WTC11 (cell line): Measurements from ENCODE around the gene SLC6A1. TPM values are rescaled to one million over a fixed set of nuclear protein-coding genes. Genes with fewer than 3 reads are reported as not detected.

ENCODE experiments used
- ATAC-seq: fragments of 200-7000 bp; cut with Tn5 transposase; 2 replicates; pipeline ENCODE4 v1.10.0; 2021; ENCODE audit warnings: mild to moderate bottlenecking, moderate library complexity
- CTCF ChIA-PET: fragments of 300-600 bp; sonication (Branson Sonifier 250); formaldehyde crosslinking; loops from one replicate; lab custom pipeline; 2021; ENCODE audit warnings: antibody characterized with exemption; lab: Charles Lee
- POLR2A ChIA-PET: fragments of 350-600 bp; sonication (Branson Sonifier 250); formaldehyde crosslinking; loops from one replicate; lab custom pipeline; 2021; ENCODE audit warnings: antibody characterized with exemption; lab: Charles Lee
- DNase-seq: peaks from one replicate; pipeline ENCODE4 v3.0.0; 2021; ENCODE audit warnings: low spot score
- H3K27ac Mint-ChIP-seq: 2 replicates; pipeline ENCODE4 v1.8.0; 2021; ENCODE audit warnings: mixed read lengths
- H3K27me3 Mint-ChIP-seq: 2 replicates; pipeline ENCODE4 v1.8.0; 2021; ENCODE audit warnings: low read depth, mild to moderate bottlenecking, moderate library complexity, mixed read lengths
- H3K36me3 Mint-ChIP-seq: 2 replicates; pipeline ENCODE4 v1.8.0; 2021; ENCODE audit warnings: mixed read lengths
- H3K4me1 Mint-ChIP-seq: 2 replicates; pipeline ENCODE4 v1.8.0; 2022; ENCODE audit warnings: mixed read lengths
- H3K4me3 Mint-ChIP-seq: 2 replicates; pipeline ENCODE4 v1.8.0; 2021; ENCODE audit warnings: mild to moderate bottlenecking, moderate library complexity, mixed read lengths
- H3K9me3 Mint-ChIP-seq: 2 replicates; pipeline ENCODE4 v1.8.0; 2021; ENCODE audit warnings: mixed read lengths
- CDX4 ChIP-seq: fragments of 250-450 bp; sonication (Bioruptor Pico); IDR thresholded peaks from 2 replicates; pipeline ENCODE4 v1.9.0; 2021; ENCODE audit warnings: moderate library complexity, mild to moderate bottlenecking, inconsistent platforms, borderline replicate concordance
- CREB1 ChIP-seq: sonication (generic); formaldehyde crosslinking; IDR thresholded peaks from 2 replicates; pipeline ENCODE4 v1.8.0; 2023; ENCODE audit warnings: mild to moderate bottlenecking, missing genetic modification reagents
- CTCF ChIP-seq: fragments of 200-600 bp; IDR thresholded peaks from 2 replicates; pipeline ENCODE4 v1.8.0; 2022; ENCODE audit warnings: antibody characterized with exemption
- EMX1 ChIP-seq: fragments of 250-450 bp; sonication (Bioruptor Pico); IDR thresholded peaks from 2 replicates; pipeline ENCODE4 v1.8.0; 2021; ENCODE audit warnings: mild to moderate bottlenecking
- FOXP1 ChIP-seq: sonication (generic); formaldehyde crosslinking; IDR thresholded peaks from 2 replicates; pipeline ENCODE4 v1.8.0; 2022; ENCODE audit warnings: missing genetic modification reagents, mild to moderate bottlenecking, moderate library complexity, borderline replicate concordance
- GTF2I ChIP-seq: fragments of 250-450 bp; sonication (Bioruptor Pico); conservative IDR thresholded peaks from 2 replicates; pipeline ENCODE4 v1.4.0; 2021; ENCODE audit warnings: mild to moderate bottlenecking
- JAZF1 ChIP-seq: fragments of 250-450 bp; sonication (Bioruptor Pico); IDR thresholded peaks from 2 replicates; pipeline ENCODE4 v1.9.0; 2021; ENCODE audit warnings: moderate library complexity, mild to moderate bottlenecking, inconsistent platforms
- JUN ChIP-seq: sonication (generic); formaldehyde crosslinking; IDR thresholded peaks from 2 replicates; pipeline ENCODE4 v1.8.0; 2023; ENCODE audit warnings: mild to moderate bottlenecking, missing genetic modification reagents
- NFATC4 ChIP-seq: fragments of 250-450 bp; sonication (Bioruptor Pico); IDR thresholded peaks from 2 replicates; pipeline ENCODE4 v1.9.0; 2021; ENCODE audit warnings: mild to moderate bottlenecking
- NR1H2 ChIP-seq: sonication (generic); formaldehyde crosslinking; IDR thresholded peaks from 2 replicates; pipeline ENCODE4 v1.9.0; 2021; ENCODE audit warnings: mild to moderate bottlenecking, moderate library complexity, missing genetic modification reagents
- OVOL2 ChIP-seq: fragments of 250-450 bp; sonication (Bioruptor Pico); IDR thresholded peaks from 2 replicates; pipeline ENCODE4 v1.9.0; 2021; ENCODE audit warnings: mild to moderate bottlenecking, borderline replicate concordance
- SMAD4 ChIP-seq: sonication (generic); formaldehyde crosslinking; IDR thresholded peaks from 2 replicates; pipeline ENCODE4 v1.8.0; 2022; ENCODE audit warnings: mild to moderate bottlenecking, missing genetic modification reagents
- SP1 ChIP-seq: sonication (generic); formaldehyde crosslinking; conservative IDR thresholded peaks from 2 replicates; pipeline ENCODE4 v1.8.1; 2022; ENCODE audit warnings: missing genetic modification reagents
- USF1 ChIP-seq: sonication (generic); formaldehyde crosslinking; IDR thresholded peaks from 2 replicates; pipeline ENCODE4 v1.8.0; 2022; ENCODE audit warnings: mild to moderate bottlenecking, missing genetic modification reagents
- USF2 ChIP-seq: sonication (generic); formaldehyde crosslinking; IDR thresholded peaks from 2 replicates; pipeline ENCODE4 v1.8.1; 2023; ENCODE audit warnings: mild to moderate bottlenecking, missing genetic modification reagents, moderate library complexity
- ZBTB43 ChIP-seq: sonication (generic); formaldehyde crosslinking; IDR thresholded peaks from 2 replicates; pipeline ENCODE4 v1.8.1; 2023; ENCODE audit warnings: mild to moderate bottlenecking, missing genetic modification reagents
- ZNF138 ChIP-seq: sonication (generic); formaldehyde crosslinking; conservative IDR thresholded peaks from 2 replicates; pipeline ENCODE4 v1.8.1; 2022; ENCODE audit warnings: mild to moderate bottlenecking, moderate library complexity, missing genetic modification reagents
- ZNF281 ChIP-seq: sonication (generic); formaldehyde crosslinking; IDR thresholded peaks from 2 replicates; pipeline ENCODE4 v1.8.0; 2023; ENCODE audit warnings: mild to moderate bottlenecking, missing genetic modification reagents
- ZNF317 ChIP-seq: sonication (generic); formaldehyde crosslinking; IDR thresholded peaks from 2 replicates; pipeline ENCODE4 v1.8.1; 2023; ENCODE audit warnings: low read depth, mild to moderate bottlenecking, moderate library complexity, missing genetic modification reagents, borderline replicate concordance
- ZNF416 ChIP-seq: fragments of 250-450 bp; sonication (Bioruptor Pico); IDR thresholded peaks from 2 replicates; pipeline ENCODE4 v1.9.0; 2021; ENCODE audit warnings: mild to moderate bottlenecking, inconsistent platforms
- ZNF512 ChIP-seq: sonication (generic); formaldehyde crosslinking; IDR thresholded peaks from 2 replicates; pipeline ENCODE4 v1.8.1; 2022; ENCODE audit warnings: missing genetic modification reagents, borderline replicate concordance
- ZNF532 ChIP-seq: fragments of 250-450 bp; sonication (Bioruptor Pico); IDR thresholded peaks from 2 replicates; pipeline ENCODE4 v1.9.0; 2021; ENCODE audit warnings: mild to moderate bottlenecking, borderline replicate concordance
- total RNA-seq: library from RNA; stranded (reverse); gene quantifications from 3 replicates; pipeline ENCODE4 v1.2.3, GENCODE V29; 2021

SLC6A1 gene
- total RNA-seq, 1 experiment from 2014 or later: 0.72 TPM

GRCh38 chr3:11006986-11007933, 14.7 kb downstream of the SLC6A1 start:
- no peaks in the 10 kb centered on the region for H3K9me3 Mint-ChIP-seq
- H3K4me3 Mint-ChIP-seq: no peak overlapping the region
- ChIA-PET CTCF (interaction anchor here (0.6 to 2.8 kb wide), 20 partner anchors 9 to 234 kb away, joined by 3 to 27 read pairs (median 4); partner anchors contain the start of gene SLC6A1), POLR2A (interaction anchor here (0.5 kb wide), 1 partner anchor 1642 kb away, joined by 3 read pairs; no protein-coding TSS in a partner anchor)
- no peaks in the 10 kb centered on the region for H3K36me3 Mint-ChIP-seq
- H3K27ac Mint-ChIP-seq: no peak overlapping the region
- ATAC-seq (peak; percentile 87), DNase-seq (peak; percentile 64)
- H3K4me1 Mint-ChIP-seq: peaks cover 18% of the 10 kb centered on the region
- peaks cover 3% of the 10 kb centered on the region for H3K27me3 Mint-ChIP-seq
- no peak for TF ChIP-seq ZNF281 (CRISPR knock-in tag)
- no peak for TF ChIP-seq EMX1 (CRISPR knock-in tag)
- no peak for TF ChIP-seq JAZF1 (CRISPR knock-in tag)
- no peak for TF ChIP-seq CREB1
- no peak for TF ChIP-seq SMAD4 (CRISPR knock-in tag)
- no peak for TF ChIP-seq ZNF317
- peak; percentile 61 for TF ChIP-seq USF2 (CRISPR knock-in tag)
- TF ChIP-seq USF1 (CRISPR knock-in tag): peak; percentile 43; the same call in 1 of the 2 replicates
- TF ChIP-seq CTCF: peak; percentile 10; the same call in 1 of the 2 replicates
- TF ChIP-seq NFATC4 (CRISPR knock-in tag): no peak
- TF ChIP-seq ZNF138 (CRISPR knock-in tag): no peak
- TF ChIP-seq OVOL2 (CRISPR knock-in tag): no peak
- no peak for TF ChIP-seq CDX4
- no peak for TF ChIP-seq FOXP1 (CRISPR knock-in tag)
- TF ChIP-seq ZBTB43: no peak
- no peak for TF ChIP-seq ZNF512 (CRISPR knock-in tag)
- TF ChIP-seq ZNF532 (CRISPR knock-in tag): no peak
- TF ChIP-seq JUN (CRISPR knock-in tag): no peak
- no peak for TF ChIP-seq SP1
- TF ChIP-seq GTF2I (CRISPR knock-in tag): no peak
- no peak for TF ChIP-seq ZNF416 (CRISPR knock-in tag)
- TF ChIP-seq NR1H2 (CRISPR knock-in tag): no peak
